PFSK-1 (cell line): Measurements from ENCODE around the gene LONP1.

Experiments
- FOXP2 ChIP-seq: optimal IDR thresholded peaks from 2 replicates; pipeline ENCODE3; 2011; ENCODE audit warnings: borderline replicate concordance, control low read depth, inconsistent platforms; ENCODE audit not compliant: insufficient read depth; ENCODE audit errors: extremely low read length, extremely low read depth
- POLR2AphosphoS5 ChIP-seq: IDR thresholded peaks from 2 replicates; pipeline ENCODE4 v1.6.1; 2012; ENCODE audit warnings: low read depth, mild to moderate bottlenecking, control low read depth, low read length, moderate library complexity
- SIN3A ChIP-seq: IDR thresholded peaks from 2 replicates; pipeline ENCODE4 v1.6.1; 2012; ENCODE audit warnings: mild to moderate bottlenecking, low read length, moderate library complexity, borderline replicate concordance; ENCODE audit not compliant: insufficient read depth
- TAF1 ChIP-seq: IDR thresholded peaks from 2 replicates; pipeline ENCODE4 v1.6.1; 2012; ENCODE audit warnings: low read length, control low read depth, borderline replicate concordance; ENCODE audit not compliant: insufficient read depth
- TF ChIP-seq, protein P1 (sequence below), 2 experiments: IDR thresholded peaks; 2 replicates each; pipeline versions ENCODE4 v1.6.1 to v1.8.0; 2011 to 2012; ENCODE audit warnings: low read depth in 2 of 2, low read length in 2 of 2, control low read depth in 1 of 2, inconsistent platforms in 1 of 2, mild to moderate bottlenecking in 1 of 2, moderate library complexity in 1 of 2; ENCODE audit not compliant: insufficient read depth in 1 of 2

Gene LONP1

DNA sequence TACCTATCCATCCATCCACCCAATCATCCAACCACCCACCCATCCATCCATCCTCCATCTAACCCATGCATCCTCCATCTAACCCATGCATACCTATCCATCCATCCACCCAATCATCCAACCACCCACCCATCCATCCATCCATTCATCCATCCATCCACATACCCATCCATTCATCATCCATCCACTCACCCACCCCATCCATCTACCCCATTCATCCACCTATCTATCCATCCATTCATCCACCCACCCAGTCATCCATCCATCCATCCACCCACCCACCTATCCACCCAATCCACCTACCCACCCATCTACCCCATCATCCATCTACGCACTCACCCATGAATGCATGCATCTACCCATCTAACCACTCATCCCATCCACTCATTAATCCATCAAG, 46.2 kb downstream of the LONP1 start:
- TF ChIP-seq, protein P1, sequence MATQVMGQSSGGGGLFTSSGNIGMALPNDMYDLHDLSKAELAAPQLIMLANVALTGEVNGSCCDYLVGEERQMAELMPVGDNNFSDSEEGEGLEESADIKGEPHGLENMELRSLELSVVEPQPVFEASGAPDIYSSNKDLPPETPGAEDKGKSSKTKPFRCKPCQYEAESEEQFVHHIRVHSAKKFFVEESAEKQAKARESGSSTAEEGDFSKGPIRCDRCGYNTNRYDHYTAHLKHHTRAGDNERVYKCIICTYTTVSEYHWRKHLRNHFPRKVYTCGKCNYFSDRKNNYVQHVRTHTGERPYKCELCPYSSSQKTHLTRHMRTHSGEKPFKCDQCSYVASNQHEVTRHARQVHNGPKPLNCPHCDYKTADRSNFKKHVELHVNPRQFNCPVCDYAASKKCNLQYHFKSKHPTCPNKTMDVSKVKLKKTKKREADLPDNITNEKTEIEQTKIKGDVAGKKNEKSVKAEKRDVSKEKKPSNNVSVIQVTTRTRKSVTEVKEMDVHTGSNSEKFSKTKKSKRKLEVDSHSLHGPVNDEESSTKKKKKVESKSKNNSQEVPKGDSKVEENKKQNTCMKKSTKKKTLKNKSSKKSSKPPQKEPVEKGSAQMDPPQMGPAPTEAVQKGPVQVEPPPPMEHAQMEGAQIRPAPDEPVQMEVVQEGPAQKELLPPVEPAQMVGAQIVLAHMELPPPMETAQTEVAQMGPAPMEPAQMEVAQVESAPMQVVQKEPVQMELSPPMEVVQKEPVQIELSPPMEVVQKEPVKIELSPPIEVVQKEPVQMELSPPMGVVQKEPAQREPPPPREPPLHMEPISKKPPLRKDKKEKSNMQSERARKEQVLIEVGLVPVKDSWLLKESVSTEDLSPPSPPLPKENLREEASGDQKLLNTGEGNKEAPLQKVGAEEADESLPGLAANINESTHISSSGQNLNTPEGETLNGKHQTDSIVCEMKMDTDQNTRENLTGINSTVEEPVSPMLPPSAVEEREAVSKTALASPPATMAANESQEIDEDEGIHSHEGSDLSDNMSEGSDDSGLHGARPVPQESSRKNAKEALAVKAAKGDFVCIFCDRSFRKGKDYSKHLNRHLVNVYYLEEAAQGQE (IDR thresholded peaks at IDR 0.05; ENCODE audit: insufficient read depth in 1 of 2, low read depth in 2 of 2, low read length in 2 of 2): no peak
- TF ChIP-seq SIN3A: no peak
- no peak for TF ChIP-seq FOXP2
- no peak for TF ChIP-seq POLR2AphosphoS5
- no peak for TF ChIP-seq TAF1

DNA sequence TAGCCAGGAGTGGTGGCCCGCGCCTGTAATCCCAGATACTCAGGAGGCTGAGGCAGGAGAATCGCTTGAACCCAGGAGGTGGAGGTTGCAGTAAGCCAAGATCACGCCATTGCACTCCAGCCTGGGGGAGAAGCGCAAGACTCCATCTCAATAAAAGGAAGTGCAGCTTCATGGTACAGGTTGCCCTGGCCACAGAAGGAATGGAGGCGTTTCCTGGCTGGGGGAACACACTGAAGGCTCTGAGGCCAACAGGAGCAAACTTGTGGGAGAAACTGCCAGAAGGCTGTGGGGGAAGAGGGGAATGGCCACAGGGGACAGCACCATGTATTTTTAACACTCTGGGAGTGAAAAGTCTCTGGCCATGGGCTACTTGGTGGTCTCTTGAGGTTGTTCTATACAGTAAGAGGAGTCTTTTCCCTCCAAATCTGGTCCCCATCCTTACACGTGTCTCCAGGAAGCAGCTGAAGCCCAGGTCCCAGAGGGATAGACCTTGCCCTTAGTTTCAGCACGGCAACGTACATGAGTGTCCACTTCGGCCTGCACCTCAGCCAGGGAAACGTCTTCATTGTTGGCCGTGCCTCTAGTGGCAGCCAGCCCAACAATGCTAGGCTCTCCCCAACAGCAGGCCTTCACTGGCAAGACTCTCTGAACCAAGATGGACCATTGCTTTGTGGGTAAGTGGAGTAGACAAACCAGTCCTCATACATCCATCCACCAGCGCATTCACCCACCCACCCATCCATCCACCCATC, 47.1 kb downstream of the LONP1 start:
- TF ChIP-seq TAF1: no peak
- TF ChIP-seq POLR2AphosphoS5: no peak
- no peak for TF ChIP-seq SIN3A
- TF ChIP-seq, protein P1 (IDR thresholded peaks at IDR 0.05; ENCODE audit: insufficient read depth in 1 of 2, low read depth in 2 of 2, low read length in 2 of 2): no peak
- no peak for TF ChIP-seq FOXP2

DNA sequence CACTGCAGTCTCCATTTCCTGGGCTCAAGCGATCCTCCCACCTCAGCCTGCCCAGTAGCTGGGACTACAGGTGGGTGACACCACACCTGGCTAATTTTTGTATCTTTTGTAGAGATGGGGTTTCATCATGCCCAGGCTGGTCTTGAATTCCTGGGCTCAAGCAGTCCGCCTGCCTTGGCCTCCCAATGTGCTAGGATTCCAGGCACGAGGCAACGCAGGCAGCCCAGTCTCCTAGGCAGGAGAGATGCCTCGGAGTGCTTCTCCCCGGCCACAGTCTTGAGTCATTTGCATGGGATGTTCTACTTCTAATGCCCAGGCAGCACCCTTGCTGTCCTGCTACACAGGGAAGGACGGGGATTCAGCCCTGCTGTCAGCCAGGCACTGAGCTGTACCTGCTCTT, 48.3 kb downstream of the LONP1 start:
- TF ChIP-seq TAF1 (no peak), POLR2AphosphoS5 (no peak)

DNA sequence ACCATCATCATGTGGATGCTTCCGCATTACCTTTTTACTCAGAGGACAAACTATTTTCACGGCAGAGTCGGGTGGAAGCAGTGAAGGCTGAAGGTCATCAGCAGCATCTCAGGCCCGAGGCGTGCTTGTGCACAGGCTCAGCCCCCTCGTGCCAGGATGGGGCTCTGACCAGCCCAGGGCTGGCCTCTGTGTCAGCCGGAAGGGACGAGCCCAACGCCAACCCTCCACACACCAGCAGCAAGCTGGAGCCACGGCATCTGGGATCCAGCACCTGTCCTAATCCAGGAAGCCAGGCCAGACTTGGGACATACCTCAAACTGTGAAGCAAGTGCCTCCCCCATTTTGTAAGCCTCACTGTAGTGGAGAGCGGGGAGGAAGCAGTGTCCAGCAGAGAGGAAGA, 50.7 kb downstream of the LONP1 start:
- TF ChIP-seq POLR2AphosphoS5 (0 out of 2 replicates have a peak, but pooled peaks have one; percentile 10), FOXP2 (no peak)

DNA sequence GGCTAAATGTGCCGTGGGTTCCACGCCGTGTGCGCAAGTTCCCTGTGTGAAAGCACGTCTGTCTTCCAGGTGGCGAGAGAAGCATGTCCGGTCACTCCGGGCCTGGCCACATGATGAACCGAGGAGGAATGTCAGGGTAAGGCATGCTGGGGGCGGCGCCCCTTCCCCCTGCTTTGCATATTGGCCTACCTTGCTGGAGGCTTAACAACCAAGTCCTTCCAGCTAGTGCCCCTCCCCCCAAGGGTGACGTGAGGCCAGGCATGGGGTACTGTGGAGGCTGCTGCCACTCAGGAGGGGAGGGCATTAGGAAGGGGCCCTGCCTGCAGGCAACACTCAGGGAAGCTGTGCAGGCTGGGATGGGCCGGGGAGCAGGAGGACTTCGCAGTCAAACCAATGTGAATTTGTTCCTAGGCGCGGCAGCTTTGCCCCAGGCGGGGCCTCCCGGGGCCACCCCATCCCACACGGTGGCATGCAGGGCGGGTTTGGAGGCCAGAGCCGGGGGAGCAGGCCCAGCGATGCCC, 52.1 kb downstream of the LONP1 start:
- TF ChIP-seq FOXP2 (no peak), POLR2AphosphoS5 (no peak)

DNA sequence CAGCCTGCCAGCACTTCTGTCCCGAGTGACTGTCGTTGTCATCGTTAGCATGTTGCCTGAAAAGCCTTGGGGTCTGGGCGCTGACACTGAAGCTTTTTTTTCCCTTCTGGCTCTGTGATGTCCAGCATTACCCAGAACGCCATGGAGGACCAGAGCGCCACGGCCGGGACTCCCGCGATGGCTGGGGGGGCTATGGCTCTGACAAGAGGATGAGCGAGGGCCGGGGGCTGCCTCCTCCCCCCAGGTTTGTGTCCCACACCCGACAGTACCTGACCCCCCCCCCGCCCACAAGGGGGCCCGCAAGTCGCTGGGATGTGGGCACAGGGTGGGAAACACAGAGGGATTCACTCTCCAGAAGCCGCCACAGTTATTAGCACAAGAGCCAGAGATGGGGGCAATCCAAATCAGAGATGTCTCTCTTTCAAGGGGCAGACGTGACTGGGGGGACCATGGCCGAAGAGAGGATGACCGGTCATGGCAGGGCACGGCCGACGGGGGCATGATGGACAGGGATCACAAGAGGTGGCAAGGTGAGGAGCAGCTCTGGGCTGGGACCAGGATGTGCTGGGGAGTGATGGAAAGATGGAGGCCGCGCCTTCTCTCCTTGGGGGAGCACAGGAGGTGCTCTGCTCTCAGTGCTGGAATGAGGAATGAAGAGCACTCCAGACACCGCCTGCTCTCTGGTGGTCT, 52.9 kb downstream of the LONP1 start:
- TF ChIP-seq, protein P1 (IDR thresholded peaks at IDR 0.05; ENCODE audit: insufficient read depth in 1 of 2, low read depth in 2 of 2, low read length in 2 of 2): no peak
- TF ChIP-seq POLR2AphosphoS5: no peak
- no peak for TF ChIP-seq SIN3A
- TF ChIP-seq FOXP2: no peak
- no peak for TF ChIP-seq TAF1
